Stimulated activated CD4-positive, alpha-beta T cell treated with anti-CD3 and anti-CD28 coated beads, TNF-alpha, amount 100 ng/mL, for 48 hours (primary cell): ENCODE data around the gene TUBGCP2.
"Not testable (repeated sequence)": the region's sequence is repeated elsewhere in the genome, so short reads cannot be mapped to it uniquely, and the experiment has no call there.

ENCODE experiments used
- DNase-seq, 3 donors: peaks; one replicate each; pipeline ENCODE4 v3.0.0-alpha.2; 2020; ENCODE audit warnings: low read depth in 3 of 3

The TUBGCP2 gene

DNA sequence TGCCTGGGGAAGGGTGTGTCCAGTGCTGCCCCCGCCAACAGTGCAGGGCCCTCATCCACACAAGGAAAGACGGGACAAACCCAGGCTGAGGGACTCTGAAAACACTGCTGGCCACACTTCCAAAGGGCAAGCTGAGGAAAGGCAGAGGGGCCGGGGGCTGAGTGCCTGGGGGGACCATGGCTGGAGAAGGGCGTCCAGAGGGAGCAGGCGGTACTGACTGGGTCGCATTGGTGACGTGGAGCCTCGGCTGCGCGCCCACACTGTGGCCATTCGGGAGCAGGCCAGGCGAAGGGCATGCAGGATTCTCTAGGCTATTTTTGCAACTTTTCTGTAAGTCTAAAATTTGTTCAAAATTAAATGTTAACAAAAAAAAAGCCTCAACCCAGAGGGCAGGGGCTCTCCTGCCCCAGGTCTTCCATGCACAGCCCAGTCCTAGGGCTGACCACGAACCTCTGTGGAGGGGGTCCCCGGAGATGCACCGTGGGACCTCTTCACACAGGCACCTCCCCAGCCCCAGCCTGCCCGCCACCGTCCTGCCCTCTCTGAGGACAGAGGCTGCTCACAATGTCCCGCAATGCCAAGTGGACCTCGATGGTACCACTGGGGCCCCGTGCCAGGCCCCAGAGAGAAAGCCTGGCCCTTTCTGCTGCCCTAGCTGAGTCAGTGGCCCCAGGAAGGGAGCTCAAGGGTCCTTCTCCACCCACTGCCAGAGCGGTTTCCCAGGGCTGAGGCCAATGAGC, 42.4 kb downstream of the TUBGCP2 start:
- DNase-seq: no peak

DNA sequence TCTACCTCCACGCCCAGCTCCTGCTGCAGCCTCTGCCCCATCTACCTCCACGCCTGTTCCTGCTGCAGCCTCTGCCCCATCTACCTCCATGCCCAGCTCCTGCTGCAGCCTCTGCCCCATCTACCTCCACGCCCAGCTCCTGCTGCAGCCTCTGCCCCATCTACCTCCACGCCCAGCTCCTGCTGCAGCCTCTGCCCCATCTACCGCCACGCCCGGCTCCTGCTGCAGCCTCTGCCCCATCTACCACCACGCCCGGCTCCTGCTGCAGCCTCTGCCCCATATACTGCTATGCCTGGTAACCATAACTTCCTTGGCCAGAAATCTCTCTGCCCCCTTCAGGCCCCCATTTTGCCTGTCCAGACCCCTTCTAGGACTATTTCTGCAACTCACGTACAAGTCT, 43.6 kb downstream of the TUBGCP2 start:
- not testable (repeated sequence) for DNase-seq

DNA sequence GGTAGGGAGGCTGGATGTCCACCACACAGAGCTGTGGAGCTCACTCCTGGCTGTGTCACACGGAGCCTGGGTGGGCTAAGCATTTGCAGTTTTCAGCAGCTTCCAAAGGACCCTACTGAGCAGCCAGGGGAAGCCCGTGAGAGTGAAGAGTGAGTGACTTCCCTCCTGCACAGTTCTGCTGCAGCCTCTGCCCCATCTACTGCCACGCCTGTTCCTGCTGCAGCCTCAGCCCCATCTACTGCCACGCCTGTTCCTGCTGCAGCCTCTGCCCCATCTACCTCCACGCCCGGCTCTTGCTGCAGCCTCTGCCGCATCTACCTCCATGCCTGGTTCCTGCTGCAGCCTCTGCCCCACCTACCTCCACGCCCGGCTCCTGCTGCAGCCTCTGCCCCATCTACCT, 44.2 kb downstream of the TUBGCP2 start:
- DNase-seq: no peak

DNA sequence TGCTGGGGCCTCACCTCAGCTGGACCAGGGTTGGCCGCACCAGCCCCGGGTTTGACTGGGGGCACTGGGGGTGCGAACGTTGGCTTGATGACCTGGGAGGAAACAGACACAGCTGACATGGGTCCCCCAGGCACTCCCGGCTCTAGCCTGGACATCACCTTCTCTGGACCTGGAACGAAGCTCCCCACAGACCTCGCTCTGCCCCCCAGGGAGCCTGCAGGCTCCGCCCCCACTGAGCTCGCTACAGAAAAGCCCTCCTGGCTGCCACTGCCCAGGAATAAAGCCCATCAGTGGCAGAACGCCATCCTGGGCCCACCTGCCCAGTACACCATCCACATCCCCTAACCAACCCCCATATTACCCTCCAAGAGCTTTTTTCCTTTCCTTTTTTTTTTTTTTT, 45.0 kb downstream of the TUBGCP2 start:
- DNase-seq: no peak

DNA sequence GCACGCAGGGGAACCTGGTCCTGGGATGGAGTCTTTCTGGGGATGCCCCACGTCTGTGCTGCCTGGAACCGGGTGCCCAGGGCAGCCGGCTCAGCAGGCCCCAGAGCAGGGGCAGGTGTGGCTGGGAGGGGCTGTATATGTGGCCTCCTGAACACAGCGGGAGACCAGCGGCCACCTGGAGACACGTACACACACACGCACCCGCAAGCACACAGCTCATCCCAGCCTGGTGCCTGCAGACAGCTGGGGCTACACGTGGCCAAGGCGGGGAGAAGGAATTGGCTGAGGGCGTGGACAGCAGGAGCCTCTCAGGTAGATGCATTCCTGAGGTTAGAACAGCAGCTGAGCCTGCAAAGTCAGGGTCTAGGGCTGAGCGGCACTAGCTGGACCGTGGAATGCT, 46.0 kb downstream of the TUBGCP2 start:
- DNase-seq: no peak

DNA sequence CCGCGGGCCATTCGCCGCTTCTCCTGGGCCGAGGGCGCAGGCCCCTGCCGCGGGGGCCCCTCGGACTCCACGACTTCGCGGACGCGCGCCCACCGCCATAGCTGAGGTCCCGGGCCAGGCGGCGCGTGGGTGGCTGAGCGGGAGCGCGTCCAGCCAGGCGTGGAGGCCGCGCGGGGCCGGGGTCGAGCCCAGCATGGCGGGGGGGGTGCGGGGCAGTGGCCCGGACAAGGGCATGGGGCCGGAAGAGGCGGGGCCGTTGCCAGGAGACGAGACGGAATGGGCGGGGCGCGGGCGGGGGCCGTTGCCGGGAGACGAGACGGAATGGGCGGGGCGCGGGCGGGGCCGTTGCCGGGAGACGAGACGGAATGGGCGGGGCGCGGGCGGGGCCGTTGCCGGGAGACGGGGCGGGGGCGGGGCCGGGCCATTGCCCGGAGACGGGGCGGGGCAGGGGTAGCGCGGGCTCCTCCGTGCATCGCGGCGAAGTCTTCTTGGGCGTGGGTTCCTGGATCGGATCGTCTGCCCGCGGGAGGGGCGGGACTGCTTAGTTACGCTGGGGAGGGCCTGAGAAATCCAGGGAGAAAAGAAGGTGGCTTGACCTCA, 46.8 kb downstream of the TUBGCP2 start:
- DNase-seq: peak; percentile 72 to 84 (median 78)

DNA sequence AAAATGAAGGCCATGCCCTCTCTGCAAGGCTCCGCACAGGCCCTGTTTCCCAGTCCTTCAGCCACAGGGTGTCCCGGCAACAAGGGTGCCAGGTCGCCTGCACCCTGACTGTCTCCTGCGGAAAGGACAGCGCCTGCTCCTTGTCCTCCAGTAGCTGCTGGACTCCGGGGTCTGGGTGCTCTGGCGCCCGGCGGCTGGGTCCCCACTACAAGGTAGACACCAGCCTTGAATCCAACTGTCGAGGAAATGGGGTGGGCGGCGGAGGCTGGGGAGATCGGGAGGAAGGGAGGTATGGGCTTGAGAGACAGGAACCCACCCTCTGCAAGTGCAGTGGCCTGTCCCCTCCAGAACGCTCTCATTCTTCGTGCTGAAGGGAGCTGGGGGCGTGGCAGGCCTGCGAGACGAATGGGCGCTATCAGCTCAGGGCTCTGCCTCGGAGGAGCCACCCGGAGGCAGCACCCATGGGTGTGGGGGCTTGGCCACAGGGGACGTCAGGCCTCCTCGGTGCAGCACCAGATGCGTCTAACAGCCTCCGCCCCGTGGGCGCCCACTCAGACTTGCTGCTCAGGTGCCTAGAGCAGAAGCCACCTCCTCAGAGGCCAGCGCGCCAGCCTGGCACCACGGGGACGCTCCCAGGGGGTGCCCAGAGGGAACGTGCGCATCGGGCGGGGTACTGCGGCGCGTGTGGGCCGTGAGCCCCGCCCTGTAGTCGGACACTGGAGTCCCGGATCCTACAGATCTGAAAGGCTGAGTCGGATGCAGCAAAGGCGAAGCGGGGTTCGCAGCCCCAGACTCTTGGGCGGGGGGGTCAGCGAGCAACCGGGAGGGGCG, 47.6 kb downstream of the TUBGCP2 start:
- peak in 2 of 3 donors; percentile 62 to 66 for DNase-seq

DNA sequence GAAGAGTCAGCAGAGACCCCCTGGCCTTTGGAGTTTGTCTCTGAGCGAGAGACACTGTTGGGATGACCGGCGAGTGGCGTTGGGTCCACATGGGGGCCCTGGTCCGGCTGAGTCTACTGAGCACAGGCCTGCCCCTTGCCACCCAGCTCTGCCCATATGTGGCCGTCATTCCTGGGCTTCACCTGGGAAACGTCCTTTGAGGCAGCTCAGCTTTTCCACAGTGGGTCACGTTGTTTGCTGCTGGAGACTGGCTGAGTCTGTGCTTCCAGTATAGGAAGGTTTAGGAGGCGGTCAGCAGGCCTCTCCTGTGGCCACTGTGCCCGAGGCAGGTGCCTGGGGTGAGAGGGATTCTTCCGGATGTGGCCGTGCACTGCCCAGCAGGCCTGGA, 49.1 kb downstream of the TUBGCP2 start:
- no peak for DNase-seq

DNA sequence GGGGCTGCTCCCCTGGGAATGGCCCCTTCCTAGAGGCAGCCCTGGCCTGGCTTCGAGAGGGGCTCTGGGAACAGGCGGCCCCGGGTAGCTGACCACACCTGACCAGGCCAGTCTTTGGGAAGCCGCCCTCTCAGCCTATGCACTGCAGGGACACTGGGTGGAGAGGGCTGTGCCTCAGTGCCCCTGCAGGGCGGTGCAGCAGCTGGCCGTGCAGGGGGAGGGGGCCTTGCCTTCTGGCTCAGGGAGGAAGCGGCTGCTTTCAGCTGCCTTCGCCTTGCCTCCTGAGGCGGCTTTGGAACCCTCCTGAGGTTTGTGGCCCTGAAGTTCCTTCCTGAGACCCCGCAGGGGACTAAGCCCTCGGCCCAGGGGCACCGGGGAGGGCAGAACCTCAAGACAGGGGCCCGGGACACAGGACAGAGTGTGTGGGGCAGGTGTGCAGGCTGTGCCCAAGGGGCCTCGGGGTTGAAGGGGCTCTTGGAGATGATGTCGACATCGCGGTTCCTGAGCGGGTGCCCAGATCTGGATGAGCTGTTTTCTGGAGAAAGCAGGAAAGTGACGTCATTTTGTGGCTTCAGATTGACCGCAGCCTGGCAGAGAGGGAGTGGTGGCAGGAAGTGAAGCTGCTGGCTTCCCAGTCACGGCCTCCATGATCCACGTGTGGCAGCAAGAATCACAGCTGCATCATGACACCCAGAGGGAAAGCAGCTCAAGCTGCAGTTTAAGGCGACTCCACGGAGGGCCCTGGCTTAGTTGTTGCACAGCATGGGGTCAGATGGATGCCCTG, 49.7 kb downstream of the TUBGCP2 start:
- peak; percentile 86 to 95 (median 87) for DNase-seq

DNA sequence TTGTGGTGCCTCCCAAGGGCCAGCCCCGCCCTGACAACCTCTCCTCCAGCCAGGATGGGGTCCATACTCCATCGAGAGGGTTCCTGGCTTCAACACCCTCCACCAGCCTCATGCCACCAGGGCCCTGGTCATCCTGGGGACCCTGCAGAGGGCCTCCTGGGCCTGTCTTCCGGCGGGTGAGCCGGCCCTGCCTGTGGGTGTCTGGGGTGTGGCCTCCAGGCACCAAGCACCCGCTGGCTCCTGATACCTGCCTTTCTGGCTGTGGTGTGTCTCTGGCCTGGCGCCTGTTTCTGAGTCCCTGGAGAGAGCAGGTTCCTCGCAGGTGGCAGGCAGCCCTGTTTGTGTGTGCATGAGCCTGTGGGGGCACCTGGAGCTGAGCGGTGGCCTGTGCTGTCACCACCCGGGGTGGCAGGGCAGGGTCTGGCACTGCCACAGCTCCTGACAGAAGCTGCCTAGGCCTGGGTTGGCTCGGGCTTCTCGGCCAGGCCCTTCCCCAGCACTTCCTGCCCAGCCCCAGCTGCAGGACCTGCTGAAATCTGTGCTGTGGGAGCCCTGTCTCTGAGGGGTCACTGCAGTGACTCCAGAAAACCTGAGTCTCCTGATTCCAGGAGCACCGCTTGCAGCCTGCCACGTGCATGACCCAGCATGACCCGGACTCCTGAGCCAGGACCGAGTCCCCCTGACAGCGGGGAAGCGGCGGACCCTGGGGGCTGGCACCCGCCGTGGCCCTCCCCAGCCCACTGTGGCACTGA, 50.4 kb downstream of the TUBGCP2 start:
- peak in 2 of 3 donors; percentile 34 to 49 for DNase-seq

DNA sequence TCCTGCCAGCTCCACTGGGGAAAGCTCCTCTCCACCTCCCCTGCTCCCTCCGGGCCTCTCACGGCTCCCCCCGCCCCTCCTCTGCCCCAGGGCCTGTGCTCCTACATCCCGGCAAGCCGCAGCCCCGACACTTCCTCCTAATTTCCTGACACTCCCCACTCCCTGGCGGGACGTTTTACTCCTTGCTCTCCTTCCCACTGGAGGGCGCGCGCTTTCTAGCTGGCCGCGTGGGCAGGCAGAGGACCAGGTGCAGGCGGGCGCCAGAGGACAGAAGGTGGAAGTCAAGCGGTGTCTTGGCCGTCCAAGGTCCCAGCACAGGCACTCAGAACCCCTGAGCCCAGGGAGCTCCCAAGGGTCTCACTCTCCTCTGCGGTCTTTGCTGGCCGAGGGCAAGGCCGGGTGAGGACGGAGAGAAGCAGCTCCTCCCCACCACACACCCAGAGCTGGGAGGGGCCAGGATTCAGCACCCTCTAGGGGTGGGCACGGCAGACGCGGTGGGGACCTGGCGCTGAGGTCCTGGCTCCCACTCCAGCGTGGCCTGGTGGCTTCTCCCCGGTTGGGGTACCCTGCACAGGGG, 51.1 kb downstream of the TUBGCP2 start:
- DNase-seq: no peak

DNA sequence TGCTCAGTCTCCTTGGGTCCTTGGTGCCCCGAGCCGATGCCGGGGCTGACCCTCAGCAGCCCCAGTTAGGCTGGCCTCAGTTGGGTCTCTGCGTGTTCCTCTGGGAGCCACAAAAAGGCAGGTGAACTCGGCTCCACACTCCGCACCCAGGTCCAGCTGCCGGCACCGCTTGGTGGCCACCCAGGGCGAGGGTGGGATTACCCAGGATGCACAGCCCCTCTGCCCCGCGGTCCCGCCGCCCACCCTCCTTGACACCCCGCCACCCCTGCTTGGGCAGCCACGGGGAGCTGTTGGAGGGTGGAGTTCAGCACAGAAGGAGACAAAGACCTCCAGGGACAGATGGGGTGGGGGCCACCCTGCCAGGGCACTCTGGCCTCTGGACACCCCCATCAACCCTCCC, 53.3 kb downstream of the TUBGCP2 start:
- no peak for DNase-seq

DNA sequence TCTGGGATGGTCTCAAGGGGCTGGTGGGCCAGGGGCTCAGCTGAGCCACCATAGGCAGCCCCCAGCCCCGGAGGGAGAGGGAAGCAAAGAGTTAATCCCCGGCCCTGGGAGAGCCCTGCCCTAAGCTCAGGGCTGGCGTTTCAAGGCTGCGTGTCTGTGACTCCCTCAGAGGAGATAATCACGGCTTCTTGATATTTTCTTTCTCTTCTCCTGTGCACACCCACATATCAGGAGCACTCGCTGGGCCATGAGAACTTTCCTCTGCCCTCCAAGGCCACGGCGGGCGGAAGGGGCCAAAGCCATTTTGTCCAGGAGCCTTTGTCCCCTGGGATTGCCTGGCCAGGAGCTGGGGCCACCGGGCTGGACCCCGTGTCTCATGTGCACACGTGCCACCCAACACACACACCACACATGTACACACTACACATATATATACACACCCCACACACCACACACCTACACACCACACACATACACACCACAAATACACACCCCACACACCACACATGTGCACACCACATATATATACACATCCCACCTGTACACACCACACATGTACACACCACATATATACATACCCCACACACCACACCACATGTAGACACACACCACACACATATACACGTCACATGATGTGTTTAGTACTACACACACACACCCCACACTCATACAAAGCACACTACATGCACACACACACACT, 54.1 kb downstream of the TUBGCP2 start:
- no peak for DNase-seq

DNA sequence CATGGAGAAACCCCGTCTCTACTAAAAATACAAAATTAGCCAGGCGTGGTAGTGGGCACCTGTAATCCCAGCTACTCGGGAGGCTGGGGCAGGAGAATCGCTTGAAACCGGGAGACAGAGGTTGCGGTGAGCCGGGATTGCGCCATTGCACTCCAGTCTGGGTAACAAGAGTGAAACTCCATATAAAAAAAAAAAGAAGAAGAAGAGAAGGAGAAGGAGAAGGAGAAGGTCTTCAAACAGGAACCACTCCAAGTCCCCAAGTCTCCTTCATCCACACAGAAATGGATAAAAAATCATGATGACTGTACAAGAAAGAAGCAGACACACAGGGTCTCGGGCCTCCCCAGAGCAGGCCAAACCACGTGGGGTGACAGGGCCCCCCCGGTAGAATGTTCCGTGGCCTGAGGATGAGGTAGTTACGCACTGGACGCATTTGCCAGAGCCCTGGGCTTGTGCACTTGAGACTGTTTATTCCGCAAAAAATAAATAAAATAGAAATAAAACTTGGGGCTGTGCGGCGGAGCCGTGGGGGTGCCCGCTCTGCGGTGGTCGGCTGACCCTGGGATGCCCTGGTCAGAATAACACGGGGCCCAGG, 55.2 kb downstream of the TUBGCP2 start:
- DNase-seq: no peak

DNA sequence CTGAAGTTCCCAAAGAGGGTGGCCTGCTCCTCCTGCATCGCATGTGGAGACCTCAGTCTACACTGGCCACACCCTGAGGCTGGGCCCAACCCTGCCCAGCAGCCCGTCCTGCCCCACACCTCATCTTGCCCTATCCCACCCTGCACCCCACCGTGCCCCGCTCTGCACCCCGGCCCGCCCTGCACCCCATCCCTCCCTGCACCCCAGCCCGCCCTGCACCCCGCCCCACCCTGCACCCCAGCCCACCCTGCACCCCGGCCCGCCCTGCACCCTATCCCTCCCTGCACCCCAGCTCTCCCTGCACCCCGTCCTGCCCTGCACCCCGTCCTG, 56.5 kb downstream of the TUBGCP2 start:
- no peak for DNase-seq

DNA sequence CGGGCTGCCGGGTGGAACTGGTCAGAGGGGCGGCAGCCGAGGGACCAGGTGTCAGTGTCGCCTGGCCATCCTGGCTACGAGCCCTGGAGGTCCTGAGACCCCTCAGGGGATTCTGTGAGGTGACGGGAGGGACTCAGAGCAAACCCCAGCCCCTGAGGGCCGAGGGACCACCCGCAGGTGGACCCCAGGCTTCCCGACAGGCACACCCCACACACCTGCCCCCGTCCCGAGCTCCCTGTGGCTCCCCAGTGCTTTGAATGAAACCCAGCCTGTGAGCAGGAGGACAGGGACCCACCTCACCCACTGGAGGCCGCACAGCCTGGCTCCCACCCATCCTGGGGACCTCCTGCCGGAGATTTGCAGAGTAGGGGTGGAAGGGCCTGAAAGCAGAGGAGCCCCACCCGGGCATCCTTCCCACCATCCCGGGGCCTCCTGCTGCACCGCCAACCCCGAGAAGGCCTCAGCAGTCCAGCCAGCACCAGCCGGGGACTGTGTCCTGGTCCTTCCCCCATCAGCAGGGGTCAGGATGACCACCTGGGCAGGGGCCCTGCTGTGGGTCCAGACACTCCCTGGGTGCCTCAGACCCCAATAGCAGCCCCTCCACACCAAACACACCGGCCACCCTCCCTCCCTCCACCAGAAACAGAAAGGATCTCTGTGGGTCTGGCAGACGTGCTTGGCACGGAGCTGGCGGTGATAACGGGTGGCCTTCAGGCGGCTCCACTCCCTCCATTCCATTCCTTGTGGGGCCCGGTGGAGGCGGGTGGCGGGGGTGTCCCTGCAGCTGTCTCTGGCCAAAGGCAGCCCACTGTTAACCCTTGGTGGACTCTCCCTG, 57.1 kb downstream of the TUBGCP2 start:
- DNase-seq: no peak

DNA sequence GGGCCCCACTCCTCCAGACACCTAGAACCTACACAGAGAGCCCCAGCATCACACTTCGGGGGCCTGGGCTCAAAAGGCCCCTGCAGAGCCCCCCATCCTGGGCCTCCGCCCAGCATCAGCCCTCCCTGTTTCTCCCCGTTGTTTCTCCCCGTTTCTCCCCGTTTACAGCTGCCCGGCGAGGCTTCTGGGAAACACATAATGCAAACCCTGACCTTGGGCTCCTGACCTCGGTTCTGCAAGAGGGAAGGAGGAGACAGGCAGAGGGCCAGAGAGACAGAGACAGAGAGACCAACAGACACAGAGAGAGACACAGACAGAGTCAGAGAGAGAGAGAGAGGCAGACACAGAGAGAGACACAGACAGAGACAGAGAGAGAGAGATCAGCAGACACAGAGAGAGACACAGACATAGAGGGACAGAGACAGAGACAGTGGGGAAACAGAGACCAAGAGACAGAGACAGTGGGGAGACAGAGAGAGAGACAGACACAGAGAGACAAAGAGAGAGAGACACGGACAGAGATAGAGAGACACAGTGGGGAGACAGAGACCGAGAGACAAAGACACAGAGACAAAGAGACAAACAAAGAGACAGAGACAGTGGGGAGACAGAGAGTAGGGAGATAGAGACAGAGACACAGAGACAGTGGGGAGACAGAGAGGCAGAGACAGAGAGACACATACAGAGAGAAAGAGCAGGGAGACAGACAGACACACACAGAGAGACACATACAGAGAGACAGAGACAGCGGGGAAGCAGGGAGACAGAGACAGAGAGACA, 58.5 kb downstream of the TUBGCP2 start:
- DNase-seq: no peak

DNA sequence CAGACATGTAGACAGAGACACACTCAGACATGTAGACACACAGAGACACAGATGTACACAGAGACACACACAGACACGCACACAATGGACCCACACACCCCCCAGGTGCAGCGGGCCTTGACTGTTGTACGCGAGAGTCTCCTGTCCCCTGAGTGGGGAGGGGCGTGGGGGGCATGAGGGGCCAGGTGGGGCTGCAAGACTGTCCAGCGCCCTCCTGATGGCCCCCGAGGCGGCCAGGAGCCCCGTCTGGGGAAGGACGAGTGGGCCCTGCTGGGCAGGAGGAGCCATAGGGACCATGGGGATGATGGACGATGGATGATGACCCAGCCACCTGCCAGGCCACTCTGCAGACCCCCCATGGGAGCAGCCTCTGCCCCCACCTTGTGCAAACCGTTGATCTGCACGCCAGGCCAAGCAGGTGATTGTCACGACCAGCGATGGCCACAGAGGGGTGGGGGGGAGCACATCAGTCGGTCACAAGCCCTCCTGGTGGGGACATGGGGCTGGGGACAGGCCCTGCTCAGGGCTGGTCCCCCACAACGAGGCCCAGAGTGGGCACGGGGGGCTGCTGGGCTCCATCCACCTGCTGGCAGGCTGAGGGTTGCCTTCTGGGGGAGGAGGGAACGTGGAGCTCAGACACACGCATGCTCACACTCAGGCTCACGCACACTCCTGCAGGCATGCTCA, 59.4 kb downstream of the TUBGCP2 start:
- DNase-seq: no peak
